GM20000 (cell line): Measurements from ENCODE around the gene TBC1D23.
"Not testable (repeated sequence)": the region's sequence is repeated elsewhere in the genome, so short reads cannot be mapped to it uniquely, and the experiment has no call there.

Experiments used
- DNase-seq: peaks from one replicate; pipeline ENCODE4 v3.0.0; 2012; ENCODE audit warnings: low spot score
- CTCF ChIP-seq: IDR thresholded peaks from 2 replicates; pipeline ENCODE4 v1.5.1; 2012; ENCODE audit warnings: mild to moderate bottlenecking, control low read depth; ENCODE audit errors: extremely low read depth, missing control alignments

The TBC1D23 gene

GRCh38 chr3:100268156-100268555 is 7.4 kb downstream of the TBC1D23 start:
- no peak for DNase-seq
- TF ChIP-seq CTCF, result no peak

- DNase-seq, result no peak
Observed at GRCh38 chr3:100269001-100269400, 8.2 kb downstream of the TBC1D23 start.

GRCh38 chr3:100269410-100270214 is 8.8 kb downstream of the TBC1D23 start:
- no peak for TF ChIP-seq CTCF
- no peak for DNase-seq

More at GRCh38 chr3:100269001-100269400, 8.2 kb downstream of the TBC1D23 start:
- no peak for TF ChIP-seq CTCF

- TF ChIP-seq CTCF, result no peak
- no peak for DNase-seq
Observed at GRCh38 chr3:100270215-100270583, 9.4 kb downstream of the TBC1D23 start.

GRCh38 chr3:100271522-100271921 is 10.7 kb downstream of the TBC1D23 start:
- DNase-seq, result no peak
- TF ChIP-seq CTCF, result no peak

GRCh38 chr3:100272797-100273611 is 12.2 kb downstream of the TBC1D23 start:
- DNase-seq, result not testable (repeated sequence)

GRCh38 chr3:100274361-100274760 is 13.6 kb downstream of the TBC1D23 start:
- no peak for TF ChIP-seq CTCF
- DNase-seq, result no peak
